Left renal cortex interstitium (tissue), 4 donors: Measurements from ENCODE around the gene TEX53. TPM values are rescaled to one million over a fixed set of nuclear protein-coding genes. Genes with fewer than 3 reads are reported as not detected.
A peak's percentile ranks its signal among the peaks of the same experiment; 100 is the strongest.

Source experiments
- DNase-seq, 4 donors: peaks; one replicate each; pipeline ENCODE4 v3.0.0-alpha.2; 2013; ENCODE audit warnings: low read depth in 4 of 4, low spot score in 2 of 4, missing footprints in 1 of 4
- polyA plus RNA-seq, 4 donors: library from polyadenylated mRNA; unstranded; fragments of 120-200 nt; gene quantifications; one replicate each; pipeline ENCODE4 v1.2.1, GENCODE V29; 2013; ENCODE audit not compliant: insufficient read length in 4 of 4

The TEX53 gene
- polyA plus RNA-seq, 4 donors, result not detected

DNA sequence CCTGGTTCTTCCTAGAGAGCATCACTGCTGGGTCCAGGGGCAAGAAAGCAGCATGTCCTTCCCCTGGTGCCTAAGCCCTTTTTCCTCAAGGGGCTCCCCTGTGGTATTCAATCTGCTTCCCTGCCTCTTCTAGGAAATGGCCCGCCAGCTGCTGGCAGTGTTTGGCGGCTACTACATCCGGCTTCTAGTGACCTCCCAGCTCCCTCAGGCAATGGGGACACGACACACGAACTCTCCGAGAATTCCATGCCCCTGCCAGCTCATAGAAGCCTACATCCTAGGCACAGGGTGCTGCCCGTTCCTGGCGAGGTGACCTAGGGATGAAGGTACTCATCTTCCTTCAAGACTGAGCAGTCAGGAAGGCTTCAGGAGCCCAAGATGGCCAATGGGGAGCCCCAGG is 14.6 kb downstream of the TEX53 start:
- no peak for DNase-seq

DNA sequence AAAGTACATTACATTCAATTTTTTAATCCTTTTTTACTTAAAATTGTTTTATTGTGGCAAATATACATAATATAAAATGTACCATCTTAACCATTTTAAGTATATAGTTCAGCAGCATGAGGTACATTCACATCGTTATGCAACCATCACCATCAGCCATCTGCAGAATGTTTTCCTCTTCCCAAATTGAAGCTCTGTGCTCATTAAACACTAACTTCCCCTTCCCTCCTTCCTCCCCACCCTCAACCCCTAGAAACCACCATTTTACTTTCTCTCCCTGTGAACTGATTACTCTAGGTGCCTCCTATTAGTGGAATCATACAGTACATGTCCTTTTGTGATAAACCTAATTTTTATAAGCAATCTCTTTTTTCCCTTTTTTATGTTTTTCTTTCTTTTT is 15.6 kb downstream of the TEX53 start:
- no peak for DNase-seq

DNA sequence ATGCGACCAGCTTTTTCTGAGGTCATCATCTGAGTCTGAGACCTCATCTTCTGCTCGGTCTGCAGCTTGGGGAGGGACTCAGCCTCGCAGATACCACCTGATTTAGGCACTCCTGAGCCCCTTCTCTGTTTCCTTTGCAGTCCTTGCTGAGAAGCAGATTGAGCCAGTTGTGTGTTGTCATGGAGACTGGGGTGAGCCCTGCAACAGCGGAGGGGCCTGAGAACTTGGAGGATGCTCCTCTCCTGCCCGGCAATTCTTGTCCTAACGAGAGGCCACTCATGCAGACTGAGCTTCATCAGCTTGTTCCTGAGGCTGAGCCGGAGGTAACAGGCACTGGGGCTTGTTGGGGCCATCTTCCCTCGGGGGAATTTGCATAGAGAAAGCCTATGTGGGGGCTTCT is 19.2 kb downstream of the TEX53 start:
- no peak for DNase-seq

DNA sequence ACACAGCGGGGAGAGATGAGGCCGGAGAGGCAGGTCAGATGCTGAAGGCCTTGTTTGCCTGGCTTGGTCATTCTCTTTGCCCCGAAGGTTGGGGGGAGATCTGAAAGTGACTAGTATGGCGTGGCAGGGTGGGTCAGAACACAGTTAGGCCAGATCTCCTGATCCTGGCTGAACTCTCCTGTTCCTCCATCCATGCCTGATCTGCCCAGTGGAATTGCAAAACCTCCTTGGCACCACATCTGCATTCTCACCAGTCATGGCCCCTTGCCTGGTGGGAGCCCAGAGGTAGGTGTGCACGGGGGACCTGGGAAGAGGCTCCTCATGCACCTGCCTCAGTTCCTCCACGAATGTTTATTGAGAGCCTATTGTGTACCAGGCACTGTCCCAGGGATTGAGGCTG is 23.2 kb downstream of the TEX53 start:
- no peak for DNase-seq

DNA sequence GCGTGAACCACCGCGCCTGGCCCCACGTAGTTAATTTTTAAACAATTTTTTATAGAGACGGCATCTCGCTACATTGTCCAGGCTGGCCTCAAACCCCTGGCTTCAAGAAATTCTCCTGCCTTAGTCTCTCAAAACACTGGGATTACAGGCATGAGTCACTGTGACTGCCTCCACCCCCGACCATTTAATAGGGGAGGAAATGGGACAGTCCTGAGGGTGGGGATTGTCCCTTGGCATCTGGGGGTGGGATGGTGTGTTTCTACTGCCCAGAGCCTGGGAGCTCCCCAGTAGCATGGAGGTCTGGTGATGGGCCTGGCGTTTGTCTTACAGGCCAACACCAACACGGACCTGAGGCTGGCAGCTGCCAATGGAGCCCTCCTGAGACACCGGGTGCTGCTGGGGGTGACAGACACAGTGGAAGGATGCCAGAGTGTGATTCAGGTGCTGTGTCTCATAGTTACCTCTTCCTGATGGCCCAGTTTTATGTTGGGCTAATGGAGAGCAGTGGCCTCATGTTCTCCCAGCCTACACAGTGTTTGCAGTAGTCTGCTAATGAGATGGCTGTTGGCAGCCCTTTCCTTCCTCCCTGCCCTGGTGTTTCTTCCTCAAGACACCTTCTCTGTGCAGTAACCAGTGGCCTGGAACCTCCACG is 24.0 kb downstream of the TEX53 start:
- no peak for DNase-seq

DNA sequence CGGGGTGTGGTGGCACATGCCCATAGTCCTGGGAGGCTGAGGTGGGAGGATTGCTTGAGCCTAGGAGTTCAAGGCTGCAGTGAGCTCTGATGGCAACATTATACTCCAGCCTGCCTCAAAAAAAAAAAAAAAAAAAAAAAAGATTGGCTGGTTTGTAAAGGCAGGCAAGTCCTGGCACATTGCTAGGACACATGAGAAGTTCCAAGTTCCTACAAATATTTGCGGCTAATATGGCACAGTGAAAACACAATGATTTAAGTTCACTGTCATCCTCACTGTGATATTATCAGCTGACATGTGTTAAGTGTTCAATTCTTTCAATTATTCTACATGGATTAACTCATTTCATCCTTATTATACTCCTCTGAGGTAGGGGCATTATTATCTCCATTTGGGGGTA is 26.4 kb downstream of the TEX53 start:
- no peak for DNase-seq

DNA sequence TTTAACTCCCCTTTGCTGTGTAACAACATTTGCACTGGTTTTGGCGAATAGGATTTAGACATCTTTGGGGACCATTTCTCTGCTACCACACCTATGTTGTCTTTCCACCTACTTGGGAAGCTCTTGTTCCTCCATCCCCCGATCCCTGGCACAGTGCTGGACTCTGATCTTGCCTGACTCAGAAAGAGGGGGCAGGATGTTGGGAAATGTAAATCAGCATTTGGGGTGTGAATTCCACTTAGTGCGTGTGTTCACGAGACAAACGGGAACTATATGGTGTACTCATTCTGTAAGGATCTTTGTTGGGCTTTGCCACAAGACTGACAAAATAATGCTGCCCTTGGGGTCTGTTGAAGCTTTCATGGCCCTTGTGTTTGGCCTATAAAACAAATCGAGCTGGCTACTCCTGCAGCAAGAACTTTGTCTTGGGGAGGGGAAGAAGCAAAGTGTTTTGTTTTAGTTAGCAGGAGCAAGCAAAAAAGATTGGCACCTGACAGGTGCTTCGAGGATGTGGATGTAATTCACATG is 28.0 kb downstream of the TEX53 start:
- DNase-seq, result no peak

DNA sequence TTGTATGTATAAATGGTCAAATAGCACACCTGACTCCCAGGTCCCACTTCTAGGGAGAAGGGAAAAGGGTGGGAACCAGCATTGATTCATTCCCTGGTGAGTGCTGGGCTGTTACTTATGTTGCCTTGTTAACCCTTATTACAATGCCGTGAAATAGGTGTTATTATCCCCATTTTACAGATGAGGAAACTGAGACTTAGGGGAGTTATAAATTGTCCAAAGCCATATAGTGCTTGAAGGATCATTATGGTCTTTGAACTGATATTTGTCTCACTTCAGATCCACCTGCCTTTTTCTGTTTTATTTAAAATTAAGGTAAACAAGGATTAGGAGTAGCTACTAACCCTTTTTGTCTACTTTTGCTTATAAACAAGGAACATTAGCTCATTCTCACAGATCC is 30.1 kb downstream of the TEX53 start:
- DNase-seq, result no peak

DNA sequence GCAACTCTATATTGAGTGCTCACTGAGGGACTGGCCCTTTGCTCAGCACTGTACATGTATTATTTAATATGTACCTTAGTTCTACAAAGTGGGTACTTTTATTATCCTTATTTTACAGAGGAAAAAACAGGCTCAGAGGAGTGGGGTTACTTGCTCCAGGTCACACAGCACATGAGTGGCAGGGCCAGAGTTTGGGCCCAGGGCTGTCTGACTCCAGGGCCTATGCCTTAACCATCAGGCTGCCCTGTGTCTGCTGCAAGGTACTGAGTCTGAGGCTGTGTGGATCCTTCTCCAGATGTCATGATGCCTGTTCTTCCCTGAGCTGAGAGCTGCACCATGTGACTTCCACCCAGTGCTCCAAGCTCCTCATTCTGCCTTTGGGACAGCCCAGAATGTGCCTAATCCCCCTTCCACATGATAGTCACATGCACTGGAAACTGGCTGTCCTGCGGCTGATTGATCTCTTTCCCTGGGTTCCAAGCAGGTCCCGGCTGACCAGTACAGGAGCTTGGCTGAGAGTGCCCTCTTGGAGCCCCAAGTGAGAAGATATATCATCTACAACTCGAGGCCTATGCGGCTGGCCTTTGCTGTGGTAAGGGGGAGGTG is 31.1 kb downstream of the TEX53 start:
- DNase-seq, result no peak

DNA sequence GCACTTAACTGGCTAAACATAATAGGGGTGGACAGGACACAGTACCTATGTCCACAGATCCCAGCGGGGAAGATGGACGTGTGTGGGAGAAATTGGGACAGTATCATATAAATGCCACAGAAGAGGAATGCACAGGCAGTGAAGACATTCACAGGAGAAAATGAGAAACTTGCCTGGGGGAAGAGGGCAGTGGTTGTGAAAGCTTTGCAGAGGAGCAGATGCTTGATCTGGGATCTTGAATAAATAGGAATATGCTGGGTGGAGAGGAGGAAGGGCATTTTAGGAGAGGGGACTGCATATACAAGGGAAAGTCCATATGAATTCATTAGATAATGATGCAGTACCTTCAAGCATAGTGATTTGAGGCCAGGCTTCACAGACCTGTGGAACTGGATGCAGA is 32.9 kb downstream of the TEX53 start:
- DNase-seq, result no peak

DNA sequence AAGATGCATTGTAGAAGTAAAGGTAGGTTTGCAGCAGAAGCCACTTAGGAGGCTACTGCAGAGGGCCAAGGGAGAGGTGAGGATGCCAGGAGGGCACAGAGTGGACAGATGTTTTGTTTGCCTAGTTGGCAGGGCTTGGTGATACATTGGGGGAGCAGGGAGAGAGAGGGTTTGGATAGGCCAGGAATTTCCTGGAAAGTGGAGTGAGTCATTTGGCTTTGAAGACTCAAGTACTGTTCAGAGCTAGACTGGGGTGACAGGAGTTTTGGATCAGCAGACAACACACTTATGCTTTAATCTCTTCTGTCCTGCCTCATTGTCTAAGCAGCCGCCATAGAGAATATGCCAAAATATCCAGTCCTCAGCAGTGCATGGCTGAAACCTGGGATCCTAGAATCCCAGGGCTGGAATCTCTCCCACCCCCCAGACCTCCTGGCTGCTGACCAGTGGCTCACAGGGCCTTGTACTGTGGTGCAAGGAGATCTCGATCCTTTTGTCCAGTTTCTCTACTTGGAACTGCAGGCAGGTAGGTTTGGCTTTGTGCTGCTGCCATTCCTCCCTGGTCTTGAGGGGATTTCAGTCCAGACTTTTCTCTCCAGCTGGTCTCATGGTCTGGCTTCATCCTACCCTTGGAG is 35.5 kb downstream of the TEX53 start:
- no peak for DNase-seq

DNA sequence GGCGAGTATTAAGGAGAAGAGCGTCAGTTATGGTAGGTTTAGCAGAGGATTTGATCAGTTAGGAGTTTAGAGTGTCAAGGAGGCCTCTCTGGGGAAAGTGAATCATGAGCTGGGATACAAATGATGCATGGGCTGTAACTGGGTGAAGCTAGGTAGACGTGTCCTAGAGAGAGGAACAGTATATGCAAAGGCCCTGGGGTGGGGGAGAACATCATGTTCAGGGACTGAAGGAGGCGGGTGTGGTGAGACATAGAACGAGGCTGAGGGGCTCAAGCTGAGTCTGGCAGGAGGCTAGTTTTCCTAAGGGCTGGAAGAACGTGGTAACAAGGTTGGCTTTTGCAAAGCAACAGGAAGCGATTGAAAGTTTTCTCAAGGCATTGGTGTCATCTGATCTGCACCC is 36.0 kb downstream of the TEX53 start:
- no peak for DNase-seq

DNA sequence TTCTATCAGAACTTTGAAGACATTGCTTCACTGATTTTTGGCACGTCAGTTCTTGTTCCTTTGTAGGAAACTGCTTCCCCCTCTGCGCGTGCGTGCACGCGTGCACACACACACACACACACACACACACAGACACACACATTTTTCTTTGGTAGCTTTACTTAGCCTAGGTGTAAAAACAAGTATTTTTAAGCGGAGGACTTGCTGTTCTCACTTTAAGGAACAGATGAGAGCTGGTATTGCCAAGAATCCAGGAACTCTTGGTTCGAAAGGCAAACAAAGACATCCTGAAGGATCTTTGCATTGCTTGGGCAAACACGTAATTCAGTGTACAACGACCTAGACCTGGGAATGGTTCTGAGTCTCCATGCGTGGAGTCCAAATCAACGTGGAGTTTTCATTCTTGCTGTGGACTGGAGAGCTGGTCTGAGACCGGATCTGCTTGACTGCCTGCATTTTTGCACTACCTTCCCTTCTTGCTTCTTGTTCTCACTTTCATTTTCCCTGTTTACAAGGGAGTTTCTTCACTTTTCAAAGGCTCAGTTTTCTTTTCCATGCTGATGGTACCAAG is 38.3 kb downstream of the TEX53 start:
- DNase-seq, result peak in 1 of 4 donors; percentile 16

DNA sequence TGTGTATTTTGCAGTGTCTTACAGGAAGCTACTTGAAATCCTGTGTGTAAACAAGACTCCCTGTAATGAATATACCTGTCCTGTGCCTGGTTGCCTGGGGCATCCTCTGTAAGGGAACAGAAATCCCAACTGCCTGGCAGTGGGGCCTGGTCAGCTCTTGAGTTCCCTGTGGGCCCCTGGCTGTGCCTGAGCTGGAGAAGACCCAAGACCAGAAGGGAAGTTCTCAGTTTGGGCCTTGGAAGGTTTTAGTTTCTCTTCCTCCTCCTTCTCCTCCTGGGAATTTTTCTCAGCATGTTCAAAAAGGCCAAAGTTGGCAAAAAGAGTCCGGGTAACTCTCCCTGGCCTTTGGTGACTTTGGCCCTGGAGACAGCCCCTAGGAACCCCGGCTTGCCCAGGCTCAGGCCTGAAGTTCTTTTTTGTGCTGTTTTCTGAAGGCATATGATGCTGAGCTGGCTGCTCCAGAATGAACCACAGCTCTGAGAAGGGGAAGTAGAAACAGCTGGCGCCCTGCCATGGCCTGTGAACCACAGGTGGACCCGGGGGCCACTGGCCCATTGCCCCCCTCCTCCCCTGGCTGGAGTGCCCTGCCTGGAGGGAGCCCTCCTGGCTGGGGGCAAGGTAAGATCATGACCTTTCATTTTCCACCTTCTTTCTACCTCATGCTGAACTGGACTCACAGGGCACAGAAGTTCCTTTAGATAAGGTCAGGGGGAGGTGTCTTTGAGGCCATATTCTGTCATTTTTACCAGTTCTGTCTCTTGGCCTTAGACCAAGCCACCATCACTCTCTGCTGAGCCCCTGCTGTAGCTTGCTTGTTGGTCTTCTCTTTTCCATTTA is 40.7 kb downstream of the TEX53 start:
- no peak for DNase-seq

DNA sequence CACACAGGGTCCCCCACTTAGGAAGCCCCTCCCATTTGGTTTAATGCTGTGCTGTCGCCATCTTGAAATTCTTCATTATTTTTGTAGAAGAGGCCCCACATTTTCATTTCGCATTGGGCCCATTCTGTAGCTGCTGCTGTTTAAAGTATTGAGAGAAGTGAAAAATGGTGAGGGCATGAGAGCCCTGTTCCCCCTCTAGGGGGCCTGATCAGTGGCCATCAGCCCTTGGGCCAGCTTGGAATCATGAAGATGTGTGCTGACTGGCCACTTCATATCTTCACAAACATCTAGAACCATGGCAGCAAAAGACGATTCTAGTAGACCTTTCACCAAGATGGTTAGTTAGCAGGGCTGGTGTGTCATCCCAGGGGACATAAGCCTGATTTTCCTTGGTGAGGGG is 43.2 kb downstream of the TEX53 start:
- no peak for DNase-seq

DNA sequence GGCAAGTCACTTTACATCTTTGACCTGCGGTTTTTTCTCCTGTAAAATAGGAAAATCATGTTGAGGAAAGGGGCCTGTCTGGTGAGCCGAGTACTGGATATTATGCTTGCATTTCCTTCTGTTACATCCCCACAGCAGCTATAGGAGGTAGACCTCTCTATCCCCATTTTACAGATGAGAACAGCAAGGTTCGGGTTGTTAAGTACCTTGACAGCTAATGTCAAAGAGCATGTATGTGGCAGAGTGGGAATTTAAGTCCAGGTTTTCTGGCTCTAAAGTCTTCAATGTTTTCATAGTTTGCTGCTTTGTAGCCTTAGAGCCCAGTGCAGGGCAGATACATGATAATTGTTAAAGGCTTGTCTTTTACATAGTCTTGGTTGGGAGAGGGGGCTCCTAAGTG is 43.7 kb downstream of the TEX53 start:
- DNase-seq, result no peak

DNA sequence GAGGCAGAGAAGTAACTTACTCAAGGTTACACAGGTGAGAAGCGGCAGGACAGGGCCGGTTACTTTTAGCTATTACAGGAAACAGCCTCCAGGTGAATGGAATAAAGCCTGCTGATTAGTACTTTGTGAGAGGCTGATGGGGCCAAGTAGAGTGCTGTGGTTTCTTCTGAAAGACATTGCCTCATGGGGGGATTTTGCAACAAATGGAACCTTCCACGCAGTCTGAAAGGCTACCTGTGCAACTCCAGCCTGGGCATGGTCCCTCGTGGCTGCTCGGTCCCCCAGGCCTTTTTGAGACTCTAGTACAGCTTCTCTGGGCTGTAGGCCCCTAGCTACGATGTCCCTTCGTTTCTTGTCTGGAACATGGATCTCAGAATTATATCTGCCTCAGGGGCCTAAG is 44.5 kb downstream of the TEX53 start:
- no peak for DNase-seq

DNA sequence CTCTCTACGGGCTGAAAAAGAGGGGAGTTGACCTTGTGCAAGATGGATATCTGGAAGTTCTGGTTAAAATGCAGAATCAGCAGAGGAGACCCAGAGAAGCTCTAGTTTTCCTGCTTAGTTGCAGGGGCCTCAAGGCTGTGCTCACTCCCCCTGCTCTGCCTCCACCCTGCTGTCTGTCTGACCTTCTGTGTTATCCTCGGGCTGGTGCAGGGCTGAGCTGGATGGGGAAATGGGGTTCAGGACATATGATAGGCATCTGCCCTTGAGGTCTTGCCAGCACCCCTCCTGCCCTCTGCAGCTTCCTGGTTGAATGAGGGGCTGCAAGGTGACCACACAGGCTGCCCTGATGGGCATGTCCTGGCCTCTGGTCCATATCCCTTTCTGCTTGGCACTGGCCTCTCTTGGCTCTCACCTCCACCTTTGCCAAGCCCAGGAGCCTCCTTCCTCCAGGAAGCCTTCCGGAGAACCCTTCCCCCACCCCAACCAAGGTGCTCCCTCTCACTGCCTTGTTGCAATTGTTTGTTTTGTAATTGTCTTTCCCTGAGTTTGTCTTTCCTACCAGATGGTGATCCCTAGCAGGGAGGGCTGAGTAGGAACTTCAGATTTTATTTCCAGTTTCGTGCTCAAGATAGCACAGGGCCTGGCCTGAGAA is 45.2 kb downstream of the TEX53 start:
- no peak for DNase-seq

DNA sequence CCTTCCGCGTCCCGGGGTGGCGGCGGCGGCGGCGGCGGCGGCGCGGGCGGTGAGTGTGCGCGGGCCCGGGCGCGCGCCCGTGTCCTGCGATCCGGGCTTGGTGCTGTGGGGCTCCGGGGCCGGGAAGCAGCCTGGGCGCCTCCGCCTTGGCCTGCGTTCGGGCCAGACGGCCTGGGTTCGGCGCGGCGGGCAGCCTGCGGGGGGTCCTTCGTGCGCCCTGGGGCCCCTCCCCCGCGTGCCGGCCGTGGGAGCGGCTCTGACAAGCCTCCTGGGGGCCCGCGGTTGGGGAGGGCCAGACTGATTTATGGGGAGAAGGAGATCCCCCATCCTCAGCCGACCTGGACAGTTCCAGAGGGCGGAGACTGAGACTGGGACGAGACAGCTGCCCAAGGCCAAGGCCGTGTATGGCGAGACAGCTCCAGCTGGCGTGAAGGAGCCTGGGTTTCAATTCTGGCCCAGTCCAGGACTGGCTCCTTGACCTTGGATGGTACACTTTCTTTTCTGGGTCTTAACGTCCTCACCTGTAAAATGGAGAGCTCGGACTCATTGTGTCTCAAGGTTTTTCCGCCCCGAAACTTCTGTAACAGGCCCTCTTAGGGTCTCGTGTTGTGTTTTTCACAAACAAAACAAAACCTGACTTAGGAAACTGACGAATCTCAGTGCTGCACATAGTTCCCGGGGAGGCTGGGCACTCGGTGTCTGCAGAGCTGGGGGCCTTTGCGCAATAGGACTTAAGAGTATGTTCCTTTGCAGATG is 45.9 kb downstream of the TEX53 start:
- peak in 3 of 4 donors; percentile 49 to 63 (median 62) for DNase-seq

DNA sequence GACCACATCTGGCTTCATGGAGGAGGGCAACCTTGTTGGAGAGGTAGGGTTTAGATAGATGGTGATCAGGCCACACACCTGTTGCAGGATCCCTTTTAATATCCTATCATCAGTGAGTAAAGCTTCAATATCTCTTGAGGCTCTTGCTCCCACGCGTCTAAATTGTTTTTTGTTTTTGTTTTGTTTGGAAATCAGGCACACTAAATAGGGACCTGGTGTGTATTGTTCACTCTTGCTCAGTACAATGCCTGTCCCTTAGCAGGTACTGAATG is 49.1 kb downstream of the TEX53 start:
- DNase-seq, result no peak
